Breast epithelium (tissue), 3 donors: ENCODE data around the gene C6orf62.

ENCODE experiments used
- POLR2A ChIP-seq: fragments of 450-650 bp; IDR thresholded peaks from one replicate; pipeline ENCODE4 v1.6.1; 2016; ENCODE audit warnings: antibody characterized with exemption, mild to moderate bottlenecking, moderate library complexity
- POLR2AphosphoS5 ChIP-seq, 3 donors: sonication (generic); formaldehyde crosslinking; IDR thresholded peaks; one replicate each; pipeline ENCODE4 v1.6.1; 2017; ENCODE audit warnings: antibody characterized with exemption in 3 of 3
- TF ChIP-seq, protein P1 (sequence below), 3 donors: fragments of 450-650 bp; IDR thresholded peaks; one replicate each; pipeline ENCODE4 v1.5.1; 2016 to 2017; ENCODE audit warnings: antibody characterized with exemption in 3 of 3, mild to moderate bottlenecking in 3 of 3, moderate library complexity in 3 of 3

DNA sequence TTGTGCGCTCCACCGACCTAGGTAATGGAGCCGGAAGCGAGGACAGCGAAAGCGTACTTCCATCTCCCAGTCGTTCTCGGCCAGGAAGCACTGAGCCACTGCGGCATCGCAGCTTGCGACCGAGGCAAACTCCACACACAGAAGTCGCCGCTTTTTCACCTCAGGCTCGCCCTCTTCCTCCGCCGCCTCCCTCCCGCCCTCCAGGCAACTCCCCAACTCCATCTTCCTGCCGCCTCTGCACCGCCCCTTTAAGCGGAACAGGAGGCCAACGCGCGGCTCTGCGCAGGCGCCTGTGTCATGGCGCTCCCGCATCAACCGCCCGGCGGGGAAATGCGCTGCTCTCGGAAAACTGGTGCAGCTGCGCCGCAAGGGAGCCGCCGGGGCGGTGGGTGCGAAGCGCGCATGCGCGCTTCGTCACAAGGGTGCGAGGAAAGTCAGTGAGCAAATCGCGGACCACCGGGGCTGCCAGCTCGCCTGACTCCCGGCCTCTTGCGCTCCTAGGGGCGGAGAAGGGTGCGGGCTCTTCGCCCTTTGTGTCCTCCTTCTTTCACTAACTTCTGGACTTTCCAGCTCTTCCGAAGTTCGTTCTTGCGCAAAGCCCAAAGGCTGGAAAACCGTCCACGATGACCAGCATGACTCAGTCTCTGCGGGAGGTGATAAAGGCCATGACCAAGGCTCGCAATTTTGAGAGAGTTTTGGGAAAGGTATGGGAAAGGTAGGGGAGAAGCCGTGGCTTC is 52.1 kb downstream of the C6orf62 start, which contains the start of the genes ACOT13 and TDP2:
- TF ChIP-seq, protein P1, sequence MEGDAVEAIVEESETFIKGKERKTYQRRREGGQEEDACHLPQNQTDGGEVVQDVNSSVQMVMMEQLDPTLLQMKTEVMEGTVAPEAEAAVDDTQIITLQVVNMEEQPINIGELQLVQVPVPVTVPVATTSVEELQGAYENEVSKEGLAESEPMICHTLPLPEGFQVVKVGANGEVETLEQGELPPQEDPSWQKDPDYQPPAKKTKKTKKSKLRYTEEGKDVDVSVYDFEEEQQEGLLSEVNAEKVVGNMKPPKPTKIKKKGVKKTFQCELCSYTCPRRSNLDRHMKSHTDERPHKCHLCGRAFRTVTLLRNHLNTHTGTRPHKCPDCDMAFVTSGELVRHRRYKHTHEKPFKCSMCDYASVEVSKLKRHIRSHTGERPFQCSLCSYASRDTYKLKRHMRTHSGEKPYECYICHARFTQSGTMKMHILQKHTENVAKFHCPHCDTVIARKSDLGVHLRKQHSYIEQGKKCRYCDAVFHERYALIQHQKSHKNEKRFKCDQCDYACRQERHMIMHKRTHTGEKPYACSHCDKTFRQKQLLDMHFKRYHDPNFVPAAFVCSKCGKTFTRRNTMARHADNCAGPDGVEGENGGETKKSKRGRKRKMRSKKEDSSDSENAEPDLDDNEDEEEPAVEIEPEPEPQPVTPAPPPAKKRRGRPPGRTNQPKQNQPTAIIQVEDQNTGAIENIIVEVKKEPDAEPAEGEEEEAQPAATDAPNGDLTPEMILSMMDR (IDR thresholded peaks at IDR 0.05): peak; percentile 62 to 66 (median 64)
- TF ChIP-seq POLR2A: peak; percentile 79
- TF ChIP-seq POLR2AphosphoS5 (IDR thresholded peaks at IDR 0.05): peak in 2 of 3 donors; percentile 63 to 80
